HepG2 (cell line): ENCODE data around the gene FAM83C. TPM values are rescaled to one million over a fixed set of nuclear protein-coding genes. Genes with fewer than 3 reads are reported as not detected.

Experiments
- BORCS8-MEF2B ChIP-seq: sonication (generic); formaldehyde crosslinking; IDR thresholded peaks from 2 replicates; pipeline ENCODE4 v1.8.0; 2022; ENCODE audit warnings: mild to moderate bottlenecking, missing genetic modification reagents
- CHD4 ChIP-seq: fragments of 200-600 bp; sonication (generic); IDR thresholded peaks from 2 replicates; pipeline ENCODE4 v1.7.0; 2017; ENCODE audit warnings: mild to moderate bottlenecking, low read length, borderline replicate concordance
- CREM ChIP-seq, 2 experiments: sonication (generic) in 1 of 2; formaldehyde crosslinking in 1 of 2; IDR thresholded peaks; 2 replicates each; pipeline versions ENCODE4 v1.4.0 to v1.6.1; 2016 to 2020; ENCODE audit warnings: antibody characterized with exemption in 1 of 2, mild to moderate bottlenecking in 1 of 2, missing genetic modification reagents in 1 of 2
- CSRNP1 ChIP-seq: sonication (generic); formaldehyde crosslinking; IDR thresholded peaks from 2 replicates; pipeline ENCODE4 v1.8.1; 2023; ENCODE audit warnings: mild to moderate bottlenecking, missing genetic modification reagents
- GTF2F1 ChIP-seq: fragments of 150-350 bp; IDR thresholded peaks from 2 replicates; pipeline ENCODE4 v1.6.1; 2014; ENCODE audit warnings: low read length
- HMGXB3 ChIP-seq: sonication (generic); formaldehyde crosslinking; IDR thresholded peaks from 2 replicates; pipeline ENCODE4 v1.4.0; 2020; ENCODE audit warnings: missing genetic modification reagents, borderline replicate concordance
- HOXA5 ChIP-seq: sonication (generic); formaldehyde crosslinking; IDR thresholded peaks from 2 replicates; pipeline ENCODE4 v1.4.0; 2020; ENCODE audit warnings: missing genetic modification reagents
- HOXA7 ChIP-seq: sonication (generic); formaldehyde crosslinking; IDR thresholded peaks from 2 replicates; pipeline ENCODE4 v1.8.1; 2022; ENCODE audit warnings: mild to moderate bottlenecking, missing genetic modification reagents, moderate library complexity
- MBD4 ChIP-seq: IDR thresholded peaks from 2 replicates; pipeline ENCODE4 v1.6.1; 2012; ENCODE audit warnings: low read length, inconsistent platforms, borderline replicate concordance
- MYPOP ChIP-seq: sonication (generic); formaldehyde crosslinking; IDR thresholded peaks from 2 replicates; pipeline ENCODE4 v1.8.1; 2023; ENCODE audit warnings: mild to moderate bottlenecking, moderate library complexity, missing genetic modification reagents
- NFE2 ChIP-seq: sonication (generic); formaldehyde crosslinking; IDR thresholded peaks from 2 replicates; pipeline ENCODE4 v1.4.0; 2020; ENCODE audit warnings: missing genetic modification reagents
- PAX8 ChIP-seq: sonication (generic); formaldehyde crosslinking; IDR thresholded peaks from 2 replicates; pipeline ENCODE4 v1.8.0; 2022; ENCODE audit warnings: mild to moderate bottlenecking, missing genetic modification reagents, borderline replicate concordance
- PRPF4 ChIP-seq: fragments of 200-400 bp; formaldehyde crosslinking; IDR thresholded peaks from 2 replicates; pipeline ENCODE4 v1.6.1; 2016; ENCODE audit warnings: low read length, low read depth; ENCODE audit not compliant: poor library complexity, severe bottlenecking
- RBFOX2 ChIP-seq: fragments of 200-400 bp; formaldehyde crosslinking; IDR thresholded peaks from 2 replicates; pipeline ENCODE4 v1.6.1; 2017; ENCODE audit warnings: low read depth, mild to moderate bottlenecking, low read length
- SPEN ChIP-seq: sonication (generic); formaldehyde crosslinking; IDR thresholded peaks from 2 replicates; pipeline ENCODE4 v1.5.1; 2020; ENCODE audit warnings: low read depth, mild to moderate bottlenecking, missing genetic modification reagents
- TERF1 ChIP-seq: sonication (generic); formaldehyde crosslinking; IDR thresholded peaks from 2 replicates; pipeline ENCODE4 v1.8.0; 2022; ENCODE audit warnings: mild to moderate bottlenecking, missing genetic modification reagents, moderate library complexity
- TOPORS ChIP-seq: sonication (generic); formaldehyde crosslinking; IDR thresholded peaks from 2 replicates; pipeline ENCODE4 v1.8.0; 2023; ENCODE audit warnings: mild to moderate bottlenecking, missing genetic modification reagents
- TRIM24 ChIP-seq: sonication (generic); formaldehyde crosslinking; IDR thresholded peaks from 2 replicates; pipeline ENCODE4 v1.8.0; 2022; ENCODE audit warnings: mild to moderate bottlenecking, missing genetic modification reagents
- ZNF367 ChIP-seq: sonication (generic); formaldehyde crosslinking; IDR thresholded peaks from 2 replicates; pipeline ENCODE4 v1.4.0; 2020; ENCODE audit warnings: missing genetic modification reagents, borderline replicate concordance
- ZNF678 ChIP-seq: sonication (generic); formaldehyde crosslinking; IDR thresholded peaks from 2 replicates; pipeline ENCODE4 v1.4.0; 2020; ENCODE audit warnings: mild to moderate bottlenecking, missing genetic modification reagents
- ZNF790 ChIP-seq: sonication (generic); formaldehyde crosslinking; IDR thresholded peaks from 2 replicates; pipeline ENCODE4 v1.8.0; 2022; ENCODE audit warnings: missing genetic modification reagents, mild to moderate bottlenecking, borderline replicate concordance
- ZSCAN22 ChIP-seq: sonication (generic); formaldehyde crosslinking; IDR thresholded peaks from 2 replicates; pipeline ENCODE4 v1.4.0; 2020; ENCODE audit warnings: mild to moderate bottlenecking, missing genetic modification reagents
- ZSCAN31 ChIP-seq: sonication (generic); formaldehyde crosslinking; IDR thresholded peaks from 2 replicates; pipeline ENCODE4 v1.5.0; 2020; ENCODE audit warnings: low read depth, mild to moderate bottlenecking, missing genetic modification reagents
- polyA plus RNA-seq, 8 experiments: library from polyadenylated mRNA; depleted of rRNA in 3 of 8; stranded (reverse) in 7 of 8; unstranded in 1 of 8; fragments of >200 nt; fragmentation: Illumina TruSeq in 4 of 8; extraction: Trizol in 4 of 8; gene quantifications; 2 replicates each; pipeline versions ENCODE4 v1.2.1 to v1.2.3, GENCODE V29; 2011 to 2016; ENCODE audit warnings: low read depth in 4 of 8, missing spikeins in 1 of 8, mixed read lengths in 1 of 8; ENCODE audit not compliant: insufficient read depth in 1 of 8
- total RNA-seq, 5 experiments: library from RNA; depleted of rRNA; stranded (reverse); fragments of >200 nt; fragmentation: Illumina TruSeq; extraction: Trizol; gene quantifications; 2 replicates each; pipeline ENCODE4 v1.2.3, GENCODE V29; 2016; ENCODE audit warnings: low read depth in 1 of 5

The FAM83C gene
- total and polyA plus RNA-seq, 2 of the 13 experiments (the other 11 are each of a cell fraction or from before 2014, with no cell fraction given) = 0.04 TPM; not detected in 1

GRCh38 chr20:35306931-35307517 lies 14.8 kb upstream of the FAM83C start (continued):
- no peak for TF ChIP-seq TOPORS (CRISPR knock-in tag)
- no peak for TF ChIP-seq MBD4
- TF ChIP-seq MYPOP = no peak
- no peak for TF ChIP-seq CREM (IDR thresholded peaks at IDR 0.05)
- no peak for TF ChIP-seq CREM (CRISPR knock-in tag; IDR thresholded peaks at IDR 0.05)
- TF ChIP-seq HOXA5 (CRISPR knock-in tag) = no peak
- TF ChIP-seq CHD4 = no peak
- no peak for TF ChIP-seq TRIM24 (CRISPR knock-in tag)
- no peak; the same call in 1 of the 2 replicates for TF ChIP-seq BORCS8-MEF2B (CRISPR knock-in tag)
- TF ChIP-seq ZNF790 (CRISPR knock-in tag) = no peak
- no peak for TF ChIP-seq HOXA7
- TF ChIP-seq ZSCAN22 (CRISPR knock-in tag) = no peak
- no peak for TF ChIP-seq PAX8
- no peak for TF ChIP-seq ZNF367 (CRISPR knock-in tag)
- TF ChIP-seq RBFOX2 = no peak
- TF ChIP-seq TERF1 (CRISPR knock-in tag) = no peak
- peak; percentile 48; the same call in 1 of the 2 replicates for TF ChIP-seq SPEN
- no peak for TF ChIP-seq ZSCAN31 (CRISPR knock-in tag)
- no peak for TF ChIP-seq ZNF678 (CRISPR knock-in tag)
- no peak for TF ChIP-seq PRPF4
- TF ChIP-seq GTF2F1 = 0 out of 2 replicates have a peak, but pooled peaks have one; percentile 7
- no peak for TF ChIP-seq NFE2
- no peak for TF ChIP-seq CSRNP1 (CRISPR knock-in tag)
- no peak for TF ChIP-seq HMGXB3
